IPS-NIHi7 (cell line): ENCODE measurements around the gene MYH10.

ENCODE experiments used
- DNase-seq: peaks from one replicate; pipeline ENCODE4 v3.0.0; 2012; ENCODE audit warnings: mixed read lengths; ENCODE audit errors: extremely low spot score

Gene MYH10

GRCh38 chr17:8609910-8610309 lies 20.6 kb downstream of the MYH10 start:
- no peak for DNase-seq

GRCh38 chr17:8608001-8608400 lies 22.5 kb downstream of the MYH10 start:
- DNase-seq, result no peak

GRCh38 chr17:8606401-8606800 lies 24.1 kb downstream of the MYH10 start:
- no peak for DNase-seq

GRCh38 chr17:8602679-8603078 lies 27.8 kb downstream of the MYH10 start:
- DNase-seq, result no peak

GRCh38 chr17:8599351-8600011 lies 31.0 kb downstream of the MYH10 start:
- DNase-seq, result no peak

GRCh38 chr17:8598913-8599312 lies 31.6 kb downstream of the MYH10 start:
- DNase-seq, result no peak

GRCh38 chr17:8593830-8594229 lies 36.7 kb downstream of the MYH10 start:
- DNase-seq, result no peak

- no peak for DNase-seq
These were observed 37.2 kb downstream of the MYH10 start for GRCh38 chr17:8593276-8593675.

GRCh38 chr17:8588877-8589554 lies 41.5 kb downstream of the MYH10 start:
- no peak for DNase-seq

GRCh38 chr17:8586766-8587165 lies 43.8 kb downstream of the MYH10 start:
- no peak for DNase-seq

- no peak for DNase-seq
These were observed 44.6 kb downstream of the MYH10 start for GRCh38 chr17:8585911-8586310.

- no peak for DNase-seq
These were observed 46.6 kb downstream of the MYH10 start for GRCh38 chr17:8583954-8584353.

- DNase-seq, result no peak
These were observed 49.4 kb downstream of the MYH10 start for GRCh38 chr17:8580952-8581658.

- no peak for DNase-seq
These were observed 52.7 kb downstream of the MYH10 start for GRCh38 chr17:8577868-8578267.

GRCh38 chr17:8576559-8577294 lies 53.8 kb downstream of the MYH10 start:
- no peak for DNase-seq

- no peak for DNase-seq
These were observed 55.8 kb downstream of the MYH10 start for GRCh38 chr17:8574687-8575086.

- DNase-seq, result no peak
These were observed 57.8 kb downstream of the MYH10 start for GRCh38 chr17:8572764-8573163.

- DNase-seq, result no peak
These were observed 66.4 kb downstream of the MYH10 start for GRCh38 chr17:8563981-8564602.

GRCh38 chr17:8563024-8563776 lies 67.3 kb downstream of the MYH10 start:
- DNase-seq, result no peak

- no peak for DNase-seq
These were observed 72.4 kb downstream of the MYH10 start for GRCh38 chr17:8558144-8558543.

- DNase-seq, result no peak
These were observed 73.2 kb downstream of the MYH10 start for GRCh38 chr17:8557176-8557806.
